H1 (cell line): Measurements from ENCODE around the gene RBBP5. TPM values are rescaled to one million over a fixed set of nuclear protein-coding genes. Genes with fewer than 3 reads are reported as not detected.

Experiments used
- CTCF ChIA-PET: fragments of 300-600 bp; sonication (Branson Sonifier 250); formaldehyde crosslinking; loops from one replicate; lab custom pipeline; 2021; ENCODE audit not compliant: partially characterized antibody; lab: Charles Lee
- POLR2A ChIA-PET: fragments of 300-600 bp; sonication (Branson Sonifier 250); formaldehyde crosslinking; loops from one replicate; lab custom pipeline; 2021; ENCODE audit warnings: inconsistent platforms; ENCODE audit not compliant: partially characterized antibody; lab: Charles Lee
- DNase-seq, 2 experiments: peaks; one replicate each; pipeline versions ENCODE4 v3.0.0 to v3.0.0-alpha.2; 2010 to 2022; ENCODE audit warnings: low spot score in 2 of 2, low read depth in 1 of 2, mixed read lengths in 1 of 2
- FAIRE-seq: peaks from 2 replicates; lab custom pipeline; 2011; peaks lifted over from hg19 to GRCh38; lab: Jason Lieb, UNC
- H2AFZ ChIP-seq: 2 replicates; pipeline ENCODE4 v1.8.1; 2012; ENCODE audit warnings: low read length, inconsistent platforms
- H2AK5ac ChIP-seq: 2 replicates; pipeline ENCODE4 v1.6.1; 2013; ENCODE audit warnings: low read depth, low read length
- H2BK120ac ChIP-seq: replicated peaks from 2 replicates; pipeline ENCODE3; 2013; ENCODE audit warnings: low read depth, low read length, inconsistent platforms
- H2BK12ac ChIP-seq: 2 replicates; pipeline ENCODE4 v1.6.1; 2013; ENCODE audit warnings: low read depth, low read length
- H2BK15ac ChIP-seq: 2 replicates; pipeline ENCODE4 v1.6.1; 2013; ENCODE audit warnings: low read length
- H2BK20ac ChIP-seq: 2 replicates; pipeline ENCODE4 v1.6.1; 2013; ENCODE audit warnings: low read length
- H2BK5ac ChIP-seq: 2 replicates; pipeline ENCODE4 v1.6.1; 2013; ENCODE audit warnings: low read depth, low read length
- H3K14ac ChIP-seq: 2 replicates; pipeline ENCODE4 v1.6.1; 2013; ENCODE audit warnings: inconsistent platforms; ENCODE audit not compliant: insufficient read length
- H3K18ac ChIP-seq: 2 replicates; pipeline ENCODE4 v1.6.1; 2013; ENCODE audit warnings: low read length; ENCODE audit errors: extremely low read depth
- H3K23ac ChIP-seq: 2 replicates; pipeline ENCODE4 v1.6.1; 2013; ENCODE audit warnings: inconsistent platforms; ENCODE audit not compliant: insufficient read length
- H3K23me2 ChIP-seq: 2 replicates; pipeline ENCODE4 v1.6.1; 2013; ENCODE audit warnings: low read depth, low read length
- H3K27ac ChIP-seq: 2 replicates; pipeline ENCODE4 v1.6.1; 2011; ENCODE audit warnings: low read depth, low read length, inconsistent platforms
- H3K27me3 ChIP-seq, 4 experiments: replicated peaks in 1 of 4; 1 replicate in 1 of 4; 2 replicates in 3 of 4; pipeline versions ENCODE4 v1.6.1 to v1.8.1; 2011 to 2013; ENCODE audit warnings: low read length in 3 of 4, mild to moderate bottlenecking in 3 of 4, inconsistent platforms in 2 of 4, mixed read lengths in 2 of 4, moderate library complexity in 1 of 4; ENCODE audit not compliant: control insufficient read depth in 3 of 4, insufficient read depth in 3 of 4; ENCODE audit errors: extremely low read depth in 1 of 4
- H3K36me3 ChIP-seq, 4 experiments: 2 replicates each; pipeline versions ENCODE4 v1.6.1 to v1.8.1; 2011 to 2013; ENCODE audit warnings: mild to moderate bottlenecking in 4 of 4, low read length in 3 of 4, moderate library complexity in 2 of 4, control low read depth in 1 of 4, inconsistent platforms in 1 of 4; ENCODE audit not compliant: insufficient read depth in 4 of 4, control insufficient read depth in 2 of 4
- H3K4ac ChIP-seq: replicated peaks from 2 replicates; pipeline ENCODE3; 2013; ENCODE audit warnings: low read length, low read depth, mixed read lengths, inconsistent platforms; ENCODE audit not compliant: insufficient read length
- H3K4me1 ChIP-seq, 4 experiments: replicated peaks in 1 of 4; 1 replicate in 1 of 4; 2 replicates in 3 of 4; pipeline versions ENCODE4 v1.6.1 to v1.8.1; 2011 to 2013; ENCODE audit warnings: low read length in 3 of 4, inconsistent platforms in 2 of 4, mixed read lengths in 1 of 4; ENCODE audit not compliant: insufficient read depth in 4 of 4, control insufficient read depth in 3 of 4
- H3K4me2 ChIP-seq, 2 experiments: 2 replicates each; pipeline versions ENCODE4 v1.6.1 to v1.8.1; 2011 to 2013; ENCODE audit warnings: low read depth in 2 of 2, low read length in 2 of 2, control low read depth in 1 of 2, inconsistent platforms in 1 of 2, mild to moderate bottlenecking in 1 of 2; ENCODE audit not compliant: insufficient read depth in 1 of 2
- H3K4me3 ChIP-seq, 4 experiments: fragments of 200-600, 300-600 bp in 1 of 4; sonication (generic), shearing (Covaris generic), sonication (Bioruptor Twin) in 1 of 4; 2 replicates each; pipeline versions ENCODE4 v1.5.1 to v1.8.1; 2011 to 2016; ENCODE audit warnings: low read length in 4 of 4, low read depth in 3 of 4, control low read depth in 2 of 4, inconsistent platforms in 2 of 4, mild to moderate bottlenecking in 2 of 4, mixed read lengths in 1 of 4, moderate library complexity in 1 of 4; ENCODE audit not compliant: insufficient read depth in 2 of 4; ENCODE audit errors: extremely low read depth in 1 of 4
- H3K56ac ChIP-seq: replicated peaks from 2 replicates; pipeline ENCODE3; 2013; ENCODE audit warnings: low read depth, mild to moderate bottlenecking, mixed read lengths, low read length, inconsistent platforms; ENCODE audit not compliant: insufficient read length
- H3K79me1 ChIP-seq: 2 replicates; pipeline ENCODE4 v1.6.1; 2013; ENCODE audit warnings: low read depth, low read length, control low read depth
- H3K79me2 ChIP-seq, 2 experiments: 2 replicates each; pipeline versions ENCODE4 v1.6.1 to v1.8.1; 2012 to 2013; ENCODE audit warnings: low read length in 2 of 2, mild to moderate bottlenecking in 2 of 2, inconsistent platforms in 1 of 2; ENCODE audit not compliant: insufficient read depth in 2 of 2, control insufficient read depth in 1 of 2
- H3K9ac ChIP-seq, 4 experiments: replicated peaks in 1 of 4; 1 replicate in 1 of 4; 2 replicates in 3 of 4; pipeline versions ENCODE4 v1.6.1 to v1.8.1; 2011 to 2013; ENCODE audit warnings: low read depth in 3 of 4, low read length in 3 of 4, control low read depth in 2 of 4, mild to moderate bottlenecking in 2 of 4, moderate library complexity in 2 of 4, inconsistent platforms in 1 of 4; ENCODE audit errors: extremely low read depth in 1 of 4
- H3K9me3 ChIP-seq, 2 experiments: 2 replicates each; pipeline versions ENCODE4 v1.6.1 to v1.8.1; 2012 to 2013; ENCODE audit warnings: mild to moderate bottlenecking in 2 of 2, moderate library complexity in 2 of 2, control low read depth in 1 of 2, inconsistent platforms in 1 of 2, low read depth in 1 of 2, low read length in 1 of 2, mixed read lengths in 1 of 2; ENCODE audit not compliant: insufficient read depth in 2 of 2
- H4K20me1 ChIP-seq, 2 experiments: replicated peaks in 1 of 2; 2 replicates each; pipeline versions ENCODE3 to v1.8.1; 2011 to 2013; ENCODE audit warnings: inconsistent platforms in 2 of 2, low read length in 2 of 2, mild to moderate bottlenecking in 1 of 2; ENCODE audit not compliant: insufficient read depth in 2 of 2, control insufficient read depth in 1 of 2
- H4K5ac ChIP-seq: 2 replicates; pipeline ENCODE4 v1.6.1; 2013; ENCODE audit warnings: low read length, low read depth, mixed read lengths, inconsistent platforms; ENCODE audit not compliant: insufficient read length
- H4K8ac ChIP-seq: 2 replicates; pipeline ENCODE4 v1.8.0; 2013; ENCODE audit warnings: mild to moderate bottlenecking, moderate library complexity, low read length, inconsistent platforms; ENCODE audit not compliant: insufficient read depth; ENCODE audit errors: extremely low read depth
- H4K91ac ChIP-seq: replicated peaks from 2 replicates; pipeline ENCODE3; 2013; ENCODE audit warnings: low read length, mixed read lengths, inconsistent platforms; ENCODE audit not compliant: insufficient read length
- ATF2 ChIP-seq: IDR thresholded peaks from 2 replicates; pipeline ENCODE4 v1.6.1; 2012; ENCODE audit warnings: low read length, inconsistent platforms
- BCL11A ChIP-seq, 2 experiments: IDR thresholded peaks; one replicate each; pipeline ENCODE4 v1.6.1; 2011; ENCODE audit warnings: low read depth in 2 of 2, low read length in 2 of 2, mild to moderate bottlenecking in 2 of 2
- CBX8 ChIP-seq: fragments of 300-800, 300-1000 bp; sonication (generic); IDR thresholded peaks from 2 replicates; pipeline ENCODE4 v1.7.1; 2016; ENCODE audit warnings: low read depth, low read length, borderline replicate concordance
- E2F6 ChIP-seq: IDR thresholded peaks from 2 replicates; pipeline ENCODE4 v1.6.1; 2012; ENCODE audit warnings: inconsistent platforms
- HDAC2 ChIP-seq, 2 experiments: fragments of 300-600 bp in 1 of 2; sonication (generic) in 1 of 2; IDR thresholded peaks; 2 replicates each; pipeline ENCODE4 v1.6.1; 2011 to 2012; ENCODE audit warnings: low read depth in 2 of 2, low read length in 2 of 2, mild to moderate bottlenecking in 2 of 2, moderate library complexity in 2 of 2, borderline replicate concordance in 1 of 2, inconsistent platforms in 1 of 2
- KDM1A ChIP-seq: fragments of 200-600, 300-600 bp; sonication (generic); IDR thresholded peaks from 2 replicates; pipeline ENCODE4 v1.7.1; 2016; ENCODE audit warnings: mild to moderate bottlenecking, low read length, borderline replicate concordance
- NANOG ChIP-seq: IDR thresholded peaks from 2 replicates; pipeline ENCODE4 v1.6.1; 2011; ENCODE audit warnings: low read length, low read depth, mild to moderate bottlenecking, inconsistent platforms; ENCODE audit not compliant: insufficient read depth, poor library complexity, severe bottlenecking
- POLR2A ChIP-seq, 2 experiments: IDR thresholded peaks; 1 replicate in 1 of 2; 2 replicates in 1 of 2; pipeline ENCODE4 v1.6.1; 2011; ENCODE audit warnings: low read depth in 2 of 2, low read length in 2 of 2, mild to moderate bottlenecking in 2 of 2; ENCODE audit errors: control extremely low read depth in 1 of 2
- ZNF274 ChIP-seq: IDR thresholded peaks from 2 replicates; pipeline ENCODE4 v1.7.0; 2012; ENCODE audit warnings: low read length, borderline replicate concordance; ENCODE audit errors: extremely low read depth
- WGBS, 2 experiments: shearing (Covaris generic) in 1 of 2; methylation state at CpG; one replicate each; pipeline versions ENCODE4 v1.1.6 to v1.1.7; 2013 to 2015; ENCODE audit warnings: low lambda C conversion rate in 2 of 2, mixed read lengths in 2 of 2, inconsistent platforms in 1 of 2, low coverage in 1 of 2, missing lambda C conversion rate in 1 of 2; ENCODE audit not compliant: insufficient replicate concordance in 2 of 2, insufficient coverage in 1 of 2, insufficient read length in 1 of 2; ENCODE audit errors: extremely low coverage in 1 of 2, missing lambda C conversion rate in 1 of 2; 5-methylcytosine and 5-hydroxymethylcytosine counted together
- polyA plus RNA-seq, 7 experiments: library from polyadenylated mRNA; depleted of rRNA in 3 of 7; stranded (reverse) in 5 of 7; unstranded in 2 of 7; fragments of >200 nt in 5 of 7; fragments of 200-250 nt in 2 of 7; gene quantifications; 1 replicate in 5 of 7; 2 replicates in 1 of 7; 4 replicates in 1 of 7; pipeline versions ENCODE4 v1.2.1 to v1.2.3, GENCODE V29; 2011 to 2013; ENCODE audit warnings: missing spikeins in 2 of 7, mixed read lengths in 2 of 7
- total RNA-seq: library from RNA; stranded (reverse); fragmentation: NEBNext Ultra II Directional; extraction: Animal tissue kit (Norgen Biotek cat#: 25700); gene quantifications from 2 replicates; pipeline ENCODE4 v1.2.1, GENCODE V29; 2021

The RBBP5 gene
- total and polyA plus RNA-seq, 2 of the 8 experiments (the other 6 are each of a cell fraction or from before 2014, with no cell fraction given), result 6.7 to 21.5 TPM

- CTCF ChIA-PET, result interaction anchor here (0.6 to 38.9 kb wide), 4 partner anchors 9 to 198 kb away, joined by 3 to 1336 read pairs (median 39); partner anchors contain the start of gene CNTN2
- no peak overlapping the region for H4K5ac ChIP-seq
- no peak overlapping the region for H2AK5ac ChIP-seq
- H3K56ac ChIP-seq, result no peak overlapping the region
- H4K91ac ChIP-seq, result no peak overlapping the region
- no peak overlapping the region for H4K8ac ChIP-seq
- no peak overlapping the region for H3K9ac ChIP-seq
- H3K14ac ChIP-seq, result no peak overlapping the region
- FAIRE-seq (no peak), DNase-seq (no peak)
- no peaks in the 10 kb centered on the region for H3K79me2 ChIP-seq
- H3K4me3 ChIP-seq, result no peak overlapping the region
- no peaks in the 10 kb centered on the region for H3K27me3 ChIP-seq
- H3K4ac ChIP-seq, result no peak overlapping the region
- no peak overlapping the region for H2BK12ac ChIP-seq
- no peak overlapping the region for H3K4me2 ChIP-seq
- POLR2A ChIA-PET, result no interaction called here
- no peaks in the 10 kb centered on the region for H3K23me2 ChIP-seq
- no peak overlapping the region for H2AFZ ChIP-seq
- no peaks in the 10 kb centered on the region for H3K9me3 ChIP-seq
- peaks cover 0 to 4% (median 2%) of the 10 kb centered on the region in 4 experiments; a peak in 4 of 7 replicates for H3K4me1 ChIP-seq
- H3K36me3 ChIP-seq, result no peaks in the 10 kb centered on the region
- no peak overlapping the region for H3K27ac ChIP-seq
- WGBS, 2 experiments, result 95% methylated on average over 13 of the region's 19 CpGs; no CpG with 5 or more reads in 1 of the 2 experiments
- H2BK120ac ChIP-seq, result no peak overlapping the region
- H2BK20ac ChIP-seq, result no peak overlapping the region
- H3K18ac ChIP-seq, result no peak overlapping the region
- H3K23ac ChIP-seq, result no peak overlapping the region
- H2BK5ac ChIP-seq, result no peak overlapping the region
- no peak overlapping the region for H2BK15ac ChIP-seq
- no peaks in the 10 kb centered on the region for H4K20me1 ChIP-seq
- no peaks in the 10 kb centered on the region for H3K79me1 ChIP-seq
- TF ChIP-seq E2F6, result no peak
- no peak for TF ChIP-seq KDM1A
- no peak for TF ChIP-seq BCL11A (IDR thresholded peaks at IDR 0.05; ENCODE audit: low read depth in 2 of 2, low read length in 2 of 2)
- no peak for TF ChIP-seq ZNF274
- no peak for TF ChIP-seq HDAC2 (IDR thresholded peaks at IDR 0.05; ENCODE audit: borderline replicate concordance in 1 of 2, low read depth in 2 of 2, low read length in 2 of 2)
- no peak for TF ChIP-seq NANOG
- TF ChIP-seq CBX8, result no peak
- no peak for TF ChIP-seq ATF2
- no peak for TF ChIP-seq POLR2A (IDR thresholded peaks at IDR 0.05; ENCODE audit: control extremely low read depth in 1 of 2, low read depth in 2 of 2, low read length in 2 of 2)
These were observed 63.8 kb downstream of the RBBP5 start for GRCh38 chr1:205057808-205058575.
